Tibial artery (tissue), 4 donors: Measurements from ENCODE around the gene MYLK.

Experiments
- DNase-seq, 2 donors: peaks; one replicate each; pipeline ENCODE4 v3.0.0-alpha.2; 2019
- H3K27ac ChIP-seq, 2 donors: fragments of 200-600 bp; sonication (generic) in 1 of 2; 1 replicate in 1 of 2; 2 replicates in 1 of 2; pipeline ENCODE4 v1.5.1; 2018 to 2019; ENCODE audit warnings: mild to moderate bottlenecking in 1 of 2
- H3K27me3 ChIP-seq, 2 donors: fragments of 200-600 bp; sonication (generic) in 1 of 2; one replicate each; pipeline versions ENCODE4 v1.5.1 to v1.6.0; 2016 to 2019
- H3K36me3 ChIP-seq, 3 donors: fragments of 200-600 bp; sonication (generic) in 2 of 3; one replicate each; pipeline ENCODE4 v1.5.1; 2016 to 2019; ENCODE audit warnings: mild to moderate bottlenecking in 2 of 3
- H3K4me1 ChIP-seq, 4 donors: fragments of 200-600 bp; sonication (generic) in 2 of 4; 1 replicate in 3 of 4; 2 replicates in 1 of 4; pipeline ENCODE4 v1.5.1; 2016 to 2019
- H3K4me3 ChIP-seq, 2 donors: fragments of 200-600 bp; sonication (generic) in 1 of 2; 1 replicate in 1 of 2; 2 replicates in 1 of 2; pipeline ENCODE4 v1.5.1; 2018 to 2019; ENCODE audit warnings: mild to moderate bottlenecking in 2 of 2
- H3K9me3 ChIP-seq, 3 donors: fragments of 200-600 bp; sonication (generic) in 1 of 3; one replicate each; pipeline ENCODE4 v1.5.1; 2016 to 2019
- CTCF ChIP-seq, 2 experiments: fragments of 200-600 bp in 1 of 2; fragments of 450-650 bp in 1 of 2; IDR thresholded peaks; one replicate each; pipeline ENCODE4 v1.5.1; 2017 to 2019; ENCODE audit warnings: antibody characterized with exemption in 2 of 2, mild to moderate bottlenecking in 1 of 2, moderate library complexity in 1 of 2
- intact Hi-C: fragments of 100-400 bp; cut with DNase I; formaldehyde crosslinking; loops from one replicate; pipeline ENCODE4 v1.15.0; 2023; ENCODE audit warnings: low total_unique reads

The MYLK gene

DNA sequence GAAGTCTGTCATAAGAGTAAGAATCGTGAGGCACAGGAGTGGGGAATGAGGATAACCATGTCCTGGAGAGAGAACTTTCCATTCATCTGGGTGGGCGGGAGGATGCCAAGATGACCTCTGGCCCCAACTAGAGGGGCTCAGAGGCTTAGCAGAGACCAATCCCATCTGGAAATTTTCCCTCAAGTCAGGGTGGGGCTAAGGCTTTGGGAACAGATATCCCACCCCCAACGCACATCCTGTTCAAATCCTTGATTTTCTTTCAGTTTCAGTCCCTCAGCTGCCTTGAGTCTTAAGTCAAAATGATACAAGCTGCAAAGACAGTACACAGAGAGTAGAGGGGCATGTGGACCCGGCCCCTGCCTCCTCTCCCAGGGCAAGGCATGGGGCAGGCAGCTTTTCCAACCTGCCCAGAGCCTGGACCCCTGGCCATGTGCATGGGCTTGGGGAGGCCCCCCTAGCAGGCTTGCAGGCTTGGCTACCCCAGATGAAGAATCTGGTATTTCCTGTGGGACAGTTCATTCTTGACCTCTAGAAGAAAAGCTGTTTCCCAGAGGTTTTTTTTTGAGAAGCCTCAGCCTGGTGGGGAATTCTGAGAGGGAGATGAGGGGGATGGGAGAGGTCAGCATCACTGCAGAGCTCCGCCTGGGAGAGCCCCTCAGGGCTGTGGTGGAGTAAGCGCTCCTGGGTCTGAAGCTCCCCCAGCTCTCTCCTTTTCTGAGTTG is 189.6 kb downstream of the MYLK start:
- peaks cover 41 to 48% (median 47%) of the 10 kb centered on the region in 3 donors for H3K36me3 ChIP-seq
- H3K4me3 ChIP-seq = peak overlapping the region; percentile 85 to 92
- no peak for TF ChIP-seq CTCF (IDR thresholded peaks at IDR 0.05)
- no peak for DNase-seq
- no peaks in the 10 kb centered on the region for H3K27me3 ChIP-seq
- H3K9me3 ChIP-seq = no peaks in the 10 kb centered on the region
- H3K4me1 ChIP-seq = peaks cover 7 to 74% (median 67%) of the 10 kb centered on the region in 4 donors
- H3K27ac ChIP-seq = peak overlapping the region; percentile 91 to 94
- intact Hi-C loops = no loop called here

- H3K4me1 ChIP-seq = peaks cover 7 to 82% (median 76%) of the 10 kb centered on the region in 4 donors
- peak in 1 of 2 donors; percentile 59 for DNase-seq
- H3K9me3 ChIP-seq = no peaks in the 10 kb centered on the region
These were observed 190.4 kb downstream of the MYLK start for GRCh38 chr3:123693584-123694190.

DNA sequence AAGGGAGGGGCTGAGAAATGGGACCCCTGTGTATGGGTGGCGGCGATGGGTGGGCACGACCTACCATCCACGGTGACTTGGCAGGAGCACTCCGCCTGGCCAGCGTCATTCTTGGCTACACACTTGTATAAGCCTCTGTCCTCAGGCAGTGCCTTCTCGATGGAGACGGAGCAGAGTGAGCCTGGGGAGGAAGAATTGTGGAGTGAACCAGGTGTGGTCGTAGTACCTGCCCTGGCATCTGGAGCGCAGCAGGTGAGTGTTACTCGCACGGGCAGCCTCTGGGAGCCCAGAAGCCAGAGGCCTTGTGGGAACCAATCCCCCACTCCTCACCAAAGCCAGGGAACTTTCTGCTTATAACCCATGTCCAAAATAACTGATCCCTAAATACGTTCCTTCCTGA is 191.5 kb downstream of the MYLK start:
- no peak for TF ChIP-seq CTCF (IDR thresholded peaks at IDR 0.05)
- peaks cover 7 to 92% (median 85%) of the 10 kb centered on the region in 4 donors for H3K4me1 ChIP-seq
- peak overlapping the region in 1 of 2 donors; percentile 92 for H3K4me3 ChIP-seq
- intact Hi-C loops = no loop called here
- H3K36me3 ChIP-seq = peaks cover 52 to 57% (median 53%) of the 10 kb centered on the region in 3 donors
- H3K27ac ChIP-seq = peak overlapping the region; percentile 91 to 94
- no peaks in the 10 kb centered on the region for H3K27me3 ChIP-seq
- no peaks in the 10 kb centered on the region for H3K9me3 ChIP-seq
- peak in 1 of 2 donors; percentile 57 for DNase-seq

More at GRCh38 chr3:123693584-123694190, 190.4 kb downstream of the MYLK start:
- intact Hi-C loops = no loop called here
- Histone ChIP-seq H3K4me3 (peak overlapping the region; percentile 85 to 92), H3K36me3 (peaks cover 49 to 57% (median 53%) of the 10 kb centered on the region in 3 donors), H3K27ac (peak overlapping the region; percentile 91 to 94), H3K27me3 (no peaks in the 10 kb centered on the region)
- TF ChIP-seq CTCF (IDR thresholded peaks at IDR 0.05) = no peak

DNA sequence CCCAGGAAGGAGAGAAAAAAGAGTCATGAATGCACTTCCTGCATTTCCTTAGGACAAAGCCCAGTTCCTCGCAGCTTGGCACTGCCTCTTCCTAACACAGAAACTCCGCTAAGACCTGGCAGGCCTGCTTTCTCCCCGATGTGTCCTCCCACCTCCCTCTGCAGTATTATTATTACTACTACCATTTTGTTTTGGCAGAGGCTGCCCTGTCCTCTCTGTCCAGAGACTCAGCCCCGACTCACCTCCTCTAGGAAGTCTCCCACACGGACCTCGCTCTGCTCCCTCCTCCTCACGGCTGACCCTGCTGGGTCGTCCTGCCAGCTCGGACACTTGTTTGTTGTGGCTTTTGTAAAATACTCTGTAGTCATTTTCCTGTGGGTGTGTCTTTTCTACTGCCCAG is 192.1 kb downstream of the MYLK start:
- intact Hi-C loops = no loop called here
- Histone ChIP-seq H3K36me3 (peaks cover 53 to 59% (median 54%) of the 10 kb centered on the region in 3 donors), H3K4me3 (peak overlapping the region in 1 of 2 donors; percentile 92), H3K27me3 (no peaks in the 10 kb centered on the region), H3K27ac (peak overlapping the region; percentile 91 to 94), H3K4me1 (peaks cover 7 to 99% (median 90%) of the 10 kb centered on the region in 4 donors), H3K9me3 (no peaks in the 10 kb centered on the region)
- TF ChIP-seq CTCF (IDR thresholded peaks at IDR 0.05) = no peak
- DNase-seq = peak in 1 of 2 donors; percentile 68

- Histone ChIP-seq H3K36me3 (peaks cover 63 to 69% (median 64%) of the 10 kb centered on the region in 3 donors), H3K27ac (peak overlapping the region; percentile 91 to 94), H3K4me1 (peaks cover 4 to 100% (median 91%) of the 10 kb centered on the region in 4 donors), H3K9me3 (no peaks in the 10 kb centered on the region), H3K4me3 (no peak overlapping the region), H3K27me3 (no peaks in the 10 kb centered on the region)
- DNase-seq = no peak
- intact Hi-C loops = no loop called here
- TF ChIP-seq CTCF (IDR thresholded peaks at IDR 0.05) = no peak
These were observed 194.3 kb downstream of the MYLK start for GRCh38 chr3:123689831-123690230.
